Esophagus (tissue), 2 donors: ENCODE results near the gene CDC42BPA. TPM values are rescaled to one million over a fixed set of nuclear protein-coding genes. Genes with fewer than 3 reads are reported as not detected.

Source experiments
- H3K27ac ChIP-seq, 2 donors: one replicate each; pipeline ENCODE4 v1.5.1; 2013; ENCODE audit warnings: low read depth in 2 of 2, mild to moderate bottlenecking in 2 of 2, inconsistent platforms in 1 of 2, low read length in 1 of 2, moderate library complexity in 1 of 2
- H3K27me3 ChIP-seq, 2 donors: one replicate each; pipeline ENCODE4 v1.6.1; 2013; ENCODE audit warnings: low read length in 2 of 2, control low read depth in 1 of 2, mild to moderate bottlenecking in 1 of 2; ENCODE audit not compliant: insufficient read depth in 2 of 2, control insufficient read depth in 1 of 2
- H3K36me3 ChIP-seq, 2 donors: one replicate each; pipeline ENCODE4 v1.6.1; 2013; ENCODE audit warnings: low read length in 1 of 2; ENCODE audit not compliant: control insufficient read depth in 2 of 2, insufficient read depth in 2 of 2
- H3K4me1 ChIP-seq, 2 donors: one replicate each; pipeline ENCODE4 v1.6.1; 2013; ENCODE audit warnings: low read length in 1 of 2; ENCODE audit not compliant: control insufficient read depth in 2 of 2, insufficient read depth in 2 of 2
- H3K4me3 ChIP-seq, 2 donors: one replicate each; pipeline ENCODE4 v1.5.1; 2013; ENCODE audit warnings: low read length in 2 of 2, mild to moderate bottlenecking in 2 of 2, low read depth in 1 of 2, moderate library complexity in 1 of 2
- H3K9me3 ChIP-seq, 2 donors: one replicate each; pipeline ENCODE4 v1.6.1; 2013; ENCODE audit warnings: mild to moderate bottlenecking in 2 of 2, low read depth in 1 of 2, low read length in 1 of 2, moderate library complexity in 1 of 2; ENCODE audit not compliant: control insufficient read depth in 2 of 2, insufficient read depth in 1 of 2
- WGBS, 2 donors: extraction: QIAGEN DNeasy Blood & Tissue Kit; methylation state at CpG; one replicate each; pipeline ENCODE4 v1.1.7; 2013; 5-methylcytosine and 5-hydroxymethylcytosine counted together
- polyA plus RNA-seq, 2 donors: library from polyadenylated mRNA; stranded (reverse); fragments of 200-250 nt; gene quantifications; one replicate each; pipeline ENCODE4 v1.2.3, GENCODE V29; 2013
- donor health status: healthy with polysubstance abuse.
- donor health status: Bipolar disorder and iron deficiency.

Gene CDC42BPA
- polyA plus RNA-seq, 2 donors: 2.5 to 3.6 TPM

DNA sequence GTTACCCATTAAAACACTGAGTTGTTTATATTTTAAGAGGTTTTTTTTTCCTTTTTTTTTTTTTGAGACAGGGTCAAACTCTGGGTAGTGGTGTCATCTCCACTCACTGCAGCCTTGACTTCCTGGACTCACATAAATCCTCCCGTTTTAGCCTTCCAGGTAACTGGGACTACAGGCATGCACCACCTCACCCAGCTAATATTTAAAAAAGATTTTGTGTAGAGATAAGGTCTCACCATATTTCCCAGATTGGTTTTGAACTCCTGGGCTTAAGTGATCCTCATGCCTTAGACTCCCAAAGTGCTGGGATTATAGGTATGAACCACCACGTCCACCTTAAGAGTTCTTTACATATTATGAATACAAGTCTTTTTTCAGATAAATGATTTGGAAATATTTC is 231.7 kb downstream of the CDC42BPA start:
- 86 to 92% methylated on average over 2 of the region's 2 CpGs for WGBS, 2 donors
- H3K4me3 ChIP-seq: no peak overlapping the region
- no peaks in the 10 kb centered on the region for H3K36me3 ChIP-seq
- no peaks in the 10 kb centered on the region for H3K9me3 ChIP-seq
- H3K4me1 ChIP-seq: no peaks in the 10 kb centered on the region
- no peak overlapping the region for H3K27ac ChIP-seq
- H3K27me3 ChIP-seq: no peaks in the 10 kb centered on the region

- Histone ChIP-seq H3K4me1 (no peaks in the 10 kb centered on the region), H3K4me3 (no peak overlapping the region), H3K27ac (no peak overlapping the region), H3K9me3 (no peaks in the 10 kb centered on the region), H3K36me3 (no peaks in the 10 kb centered on the region), H3K27me3 (no peaks in the 10 kb centered on the region)
- 92 to 96% methylated on average over 4 of the region's 4 CpGs for WGBS, 2 donors
These were observed 235.1 kb downstream of the CDC42BPA start for GRCh38 chr1:227082999-227083746.

DNA sequence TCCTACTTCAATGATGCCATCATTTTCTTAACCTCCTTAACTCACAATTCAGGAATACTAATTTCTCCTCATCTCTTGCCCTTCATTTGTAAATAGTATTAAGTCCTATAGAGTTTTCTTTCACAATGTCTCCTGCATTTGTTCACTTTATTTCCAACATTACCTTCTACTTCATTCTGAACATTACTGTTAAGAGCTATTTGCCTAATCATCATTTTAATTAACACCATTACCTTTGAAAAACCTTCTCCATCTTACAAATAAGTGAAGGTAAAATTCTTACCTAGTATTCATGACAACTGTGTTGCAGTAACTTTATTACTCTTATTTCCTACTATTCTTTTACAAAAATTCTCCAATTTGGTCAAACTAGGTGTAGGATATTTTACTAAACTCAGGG is 240.5 kb downstream of the CDC42BPA start:
- H3K9me3 ChIP-seq: no peaks in the 10 kb centered on the region
- no peaks in the 10 kb centered on the region for H3K4me1 ChIP-seq
- H3K27ac ChIP-seq: no peak overlapping the region
- H3K4me3 ChIP-seq: no peak overlapping the region
- no peaks in the 10 kb centered on the region for H3K36me3 ChIP-seq
- no peaks in the 10 kb centered on the region for H3K27me3 ChIP-seq

GRCh38 chr1:227073786-227074185 is 244.5 kb downstream of the CDC42BPA start:
- H3K4me1 ChIP-seq: no peaks in the 10 kb centered on the region
- H3K36me3 ChIP-seq: no peaks in the 10 kb centered on the region
- H3K9me3 ChIP-seq: no peaks in the 10 kb centered on the region
- no peaks in the 10 kb centered on the region for H3K27me3 ChIP-seq
- H3K4me3 ChIP-seq: no peak overlapping the region
- no peak overlapping the region for H3K27ac ChIP-seq
- 78 to 80% methylated on average over 4 of the region's 4 CpGs for WGBS, 2 donors

- Histone ChIP-seq H3K27me3 (no peaks in the 10 kb centered on the region), H3K4me1 (no peaks in the 10 kb centered on the region), H3K4me3 (no peak overlapping the region), H3K27ac (no peak overlapping the region), H3K36me3 (no peaks in the 10 kb centered on the region), H3K9me3 (no peaks in the 10 kb centered on the region)
- WGBS, 2 donors: 58 to 72% methylated on average over 2 of the region's 2 CpGs
These were observed 245.3 kb downstream of the CDC42BPA start for GRCh38 chr1:227072991-227073390.

DNA sequence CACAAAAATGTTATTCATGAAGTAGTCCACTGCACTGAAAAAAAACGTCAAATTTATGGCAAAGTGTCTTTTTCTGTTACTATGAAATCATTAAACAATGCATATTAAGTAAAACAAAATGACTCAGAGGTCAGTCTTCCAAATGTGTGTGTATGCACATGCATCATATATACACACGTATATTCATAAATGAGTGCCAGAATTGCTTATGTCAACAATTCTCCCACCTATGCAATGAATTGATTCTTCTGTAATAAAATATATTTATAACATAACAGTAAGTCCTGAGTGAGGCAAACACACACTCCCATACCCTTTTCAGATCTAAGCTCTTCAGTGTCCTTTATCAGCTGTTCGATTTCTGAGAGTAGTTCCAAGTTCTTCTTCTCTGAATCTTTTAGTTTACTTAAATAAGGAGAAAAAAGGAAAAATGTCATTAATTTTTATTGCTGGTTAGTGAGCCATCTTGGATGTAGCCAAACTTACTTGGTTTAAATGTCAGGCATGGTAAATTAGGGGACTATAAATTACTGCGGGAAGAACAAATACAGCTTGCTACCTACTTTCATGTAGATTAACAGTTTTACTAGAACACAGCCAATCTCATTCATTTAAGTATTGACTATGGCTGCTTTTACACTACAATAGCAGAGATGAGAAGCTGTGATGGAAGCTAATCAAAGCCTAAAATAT is 246.3 kb downstream of the CDC42BPA start:
- no peaks in the 10 kb centered on the region for H3K9me3 ChIP-seq
- 82 to 83% methylated on average over 4 of the region's 4 CpGs for WGBS, 2 donors
- no peak overlapping the region for H3K4me3 ChIP-seq
- H3K4me1 ChIP-seq: no peaks in the 10 kb centered on the region
- no peak overlapping the region for H3K27ac ChIP-seq
- no peaks in the 10 kb centered on the region for H3K27me3 ChIP-seq
- H3K36me3 ChIP-seq: no peaks in the 10 kb centered on the region

GRCh38 chr1:227070638-227071285 is 247.5 kb downstream of the CDC42BPA start:
- 87% methylated on average over 4 of the region's 4 CpGs for WGBS, 2 donors

DNA sequence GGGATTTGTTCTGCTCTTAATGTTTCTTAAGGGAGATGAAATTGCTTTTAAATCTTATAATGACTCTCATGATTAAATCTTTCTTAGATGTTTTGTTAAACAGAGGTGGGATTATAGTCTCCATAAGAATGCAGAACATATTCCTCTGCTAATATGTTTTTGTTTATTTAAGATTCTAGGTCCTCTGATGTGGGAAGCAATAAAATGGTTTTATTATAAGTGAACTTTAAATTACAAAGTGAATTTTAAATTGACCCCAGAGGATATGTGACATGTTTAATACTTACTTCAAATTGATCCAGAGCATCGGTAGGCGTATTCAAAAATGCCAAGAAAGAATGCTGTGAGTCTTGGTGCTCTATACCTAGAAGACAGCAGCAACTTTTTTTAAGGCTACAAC is 248.8 kb downstream of the CDC42BPA start:
- Histone ChIP-seq H3K36me3 (peaks cover 0 to 2% of the 10 kb centered on the region in 2 donors), H3K4me3 (no peak overlapping the region)
- WGBS, 2 donors: 85 to 87% methylated on average over 2 of the region's 2 CpGs

More at GRCh38 chr1:227070638-227071285, 247.5 kb downstream of the CDC42BPA start:
- Histone ChIP-seq H3K4me1 (no peaks in the 10 kb centered on the region), H3K27me3 (no peaks in the 10 kb centered on the region), H3K36me3 (peaks cover 0 to under 1% of the 10 kb centered on the region in 2 donors), H3K27ac (no peak overlapping the region), H3K4me3 (no peak overlapping the region), H3K9me3 (no peaks in the 10 kb centered on the region)

GRCh38 chr1:227068883-227069282 is 249.4 kb downstream of the CDC42BPA start:
- Histone ChIP-seq H3K27ac (no peak overlapping the region), H3K36me3 (peaks cover 0 to 2% of the 10 kb centered on the region in 2 donors)

More for the DNA sequence above, 248.8 kb downstream of the CDC42BPA start:
- no peaks in the 10 kb centered on the region for H3K27me3 ChIP-seq
- no peaks in the 10 kb centered on the region for H3K9me3 ChIP-seq
- no peaks in the 10 kb centered on the region for H3K4me1 ChIP-seq
- H3K27ac ChIP-seq: no peak overlapping the region

More at GRCh38 chr1:227068883-227069282, 249.4 kb downstream of the CDC42BPA start:
- Histone ChIP-seq H3K4me1 (no peaks in the 10 kb centered on the region), H3K4me3 (no peak overlapping the region), H3K9me3 (no peaks in the 10 kb centered on the region), H3K27me3 (no peaks in the 10 kb centered on the region)
- WGBS, 2 donors: 70 to 76% methylated on average over 2 of the region's 2 CpGs
